DOHH2 (cell line): ENCODE data around the gene SP100.

Experiments used
- H3F3A ChIP-seq: fragments of 200-600 bp; sonication (generic), shearing (Covaris generic); 2 replicates; pipeline ENCODE4 v1.6.0; 2016; ENCODE audit warnings: antibody characterized with exemption, mild to moderate bottlenecking; ENCODE audit not compliant: control insufficient read depth, insufficient read depth
- H3K27ac ChIP-seq: fragments of 200-600 bp; sonication (generic); 2 replicates; pipeline ENCODE4 v1.5.1; 2014; ENCODE audit warnings: low read depth, mild to moderate bottlenecking, low read length, moderate library complexity
- H3K27me3 ChIP-seq: fragments of 200-600 bp; sonication (generic); 2 replicates; pipeline ENCODE4 v1.6.1; 2014; ENCODE audit warnings: mild to moderate bottlenecking, low read length, mixed read lengths; ENCODE audit not compliant: control insufficient read depth
- H3K36me3 ChIP-seq: fragments of 200-600 bp; sonication (generic); 2 replicates; pipeline ENCODE4 v1.6.1; 2014; ENCODE audit warnings: mild to moderate bottlenecking, low read length, moderate library complexity, mixed read lengths; ENCODE audit not compliant: control insufficient read depth
- H3K4me1 ChIP-seq: fragments of 200-600 bp; sonication (generic); 2 replicates; pipeline ENCODE4 v1.6.1; 2014; ENCODE audit warnings: mild to moderate bottlenecking, low read length, mixed read lengths; ENCODE audit not compliant: control insufficient read depth
- H3K4me2 ChIP-seq: fragments of 200-600 bp; sonication (generic); 2 replicates; pipeline ENCODE4 v1.6.0; 2014; ENCODE audit warnings: mild to moderate bottlenecking, low read length, moderate library complexity
- H3K4me3 ChIP-seq: fragments of 200-600 bp; sonication (generic); 2 replicates; pipeline ENCODE4 v1.5.1; 2014; ENCODE audit warnings: mild to moderate bottlenecking, low read length, mixed read lengths
- H3K79me2 ChIP-seq: fragments of 200-600 bp; sonication (generic); 2 replicates; pipeline ENCODE4 v1.6.1; 2014; ENCODE audit warnings: mild to moderate bottlenecking, low read length, mixed read lengths; ENCODE audit not compliant: control insufficient read depth
- H3K9me2 ChIP-seq: fragments of 200-600 bp; sonication (generic); replicated peaks from 2 replicates; pipeline ENCODE4 v1.6.1; 2014; ENCODE audit warnings: mild to moderate bottlenecking, low read length, mixed read lengths; ENCODE audit not compliant: control insufficient read depth
- H3K9me3 ChIP-seq: fragments of 200-600 bp; sonication (generic); 2 replicates; pipeline ENCODE4 v1.6.1; 2014; ENCODE audit warnings: antibody characterized with exemption, low read length, mixed read lengths; ENCODE audit not compliant: control insufficient read depth, insufficient read depth
- H4K20me1 ChIP-seq: fragments of 200-600 bp; sonication (generic); 2 replicates; pipeline ENCODE4 v1.6.0; 2014; ENCODE audit warnings: low read depth, mild to moderate bottlenecking, antibody characterized with exemption, low read length, moderate library complexity; ENCODE audit not compliant: control insufficient read depth, insufficient read depth
- CTCF ChIP-seq: fragments of 200-600 bp; sonication (generic); IDR thresholded peaks from one replicate; pipeline ENCODE4 v1.5.1; 2014; ENCODE audit warnings: antibody characterized with exemption, mild to moderate bottlenecking, low read depth, low read length; ENCODE audit not compliant: poor library complexity, severe bottlenecking
- EZH2phosphoT487 ChIP-seq: fragments of 200-600 bp; sonication (generic); IDR thresholded peaks from 2 replicates; pipeline ENCODE4 v1.6.1; 2017; ENCODE audit warnings: borderline replicate concordance, mild to moderate bottlenecking, antibody characterized with exemption, low read length, moderate library complexity, mixed read lengths

SP100 gene

GRCh38 chr2:230582851-230583283 is 166.9 kb downstream of the SP100 start:
- Histone ChIP-seq H3K27me3 (no peaks in the 10 kb centered on the region), H3K4me2 (peak overlapping the region; percentile 14), H3K4me1 (peaks cover 25% of the 10 kb centered on the region), H3K9me3 (peaks cover 4% of the 10 kb centered on the region; the same call in 1 of the 2 replicates), H3F3A (0 out of 2 replicates have a peak, but pooled peaks cover 6% of the 10 kb centered on the region), H3K36me3 (no peaks in the 10 kb centered on the region), H3K27ac (no peak overlapping the region), H3K79me2 (no peaks in the 10 kb centered on the region), H3K9me2 (no peaks in the 10 kb centered on the region), H4K20me1 (no peaks in the 10 kb centered on the region), H3K4me3 (0 out of 2 replicates have a peak overlapping the region, but pooled peaks have one; percentile 9)
- TF ChIP-seq CTCF (no peak), EZH2phosphoT487 (no peak)

DNA sequence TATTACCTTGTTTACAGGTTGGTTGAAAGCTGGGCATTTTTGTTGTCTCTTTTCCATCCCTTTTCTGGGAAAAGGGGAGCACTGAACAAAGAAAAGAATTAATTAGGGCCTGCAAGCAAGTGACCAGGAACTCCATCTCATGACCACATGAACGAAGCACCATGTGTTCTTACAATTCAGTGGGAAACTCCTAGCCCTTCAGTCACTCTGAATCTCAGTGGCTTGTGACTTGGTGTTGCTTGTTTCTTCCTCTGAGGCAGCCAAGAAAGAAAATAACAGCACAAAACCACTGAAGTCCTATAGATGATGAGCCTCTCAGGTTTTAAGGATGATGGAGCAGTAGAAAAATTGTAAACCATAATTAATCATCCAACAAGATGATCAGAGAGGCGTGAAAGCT is 167.6 kb downstream of the SP100 start:
- Histone ChIP-seq H3K27ac (no peak overlapping the region), H3K4me1 (peaks cover 19% of the 10 kb centered on the region)

DNA sequence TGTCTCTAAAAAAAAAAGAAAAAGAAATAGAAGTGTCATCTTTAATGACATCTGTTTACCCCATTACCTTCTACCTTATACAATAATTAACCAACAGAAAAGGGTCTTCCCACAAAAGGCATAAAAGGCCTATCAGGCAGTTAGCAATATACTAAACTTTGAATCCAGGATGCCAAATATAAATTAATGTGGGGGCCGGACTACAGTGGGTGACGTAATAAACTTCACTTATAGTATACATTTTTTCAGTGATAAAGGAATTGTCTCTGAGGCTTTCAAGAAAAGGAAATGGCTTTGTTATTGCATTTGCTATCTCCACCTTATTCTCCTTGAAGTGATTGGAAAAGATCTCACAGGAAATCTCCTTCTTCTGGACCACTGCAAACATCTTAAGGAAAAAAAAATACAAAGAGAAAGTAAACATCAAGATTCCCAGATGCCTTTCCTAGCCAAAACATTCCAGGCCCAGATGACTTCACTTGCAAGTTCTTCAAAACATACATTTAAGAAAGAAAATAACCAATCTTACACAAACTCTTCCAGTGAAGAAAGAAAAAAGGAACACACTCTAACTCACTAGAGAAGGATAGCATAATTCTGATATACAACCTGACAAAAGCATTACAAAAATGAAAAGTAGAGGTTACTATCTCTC is 170.5 kb downstream of the SP100 start:
- Histone ChIP-seq H3K4me3 (no peak overlapping the region), H3K36me3 (no peaks in the 10 kb centered on the region), H3K79me2 (no peaks in the 10 kb centered on the region), H3K4me1 (peaks cover 46% of the 10 kb centered on the region), H4K20me1 (no peaks in the 10 kb centered on the region), H3K9me3 (peaks cover 6% of the 10 kb centered on the region; the same call in 1 of the 2 replicates), H3K27me3 (no peaks in the 10 kb centered on the region), H3F3A (peaks cover 10% of the 10 kb centered on the region; the same call in 1 of the 2 replicates), H3K27ac (no peak overlapping the region), H3K9me2 (no peaks in the 10 kb centered on the region), H3K4me2 (no peak overlapping the region)
- TF ChIP-seq CTCF (no peak), EZH2phosphoT487 (no peak)

More for the DNA sequence above, 167.6 kb downstream of the SP100 start:
- no peak overlapping the region for H3K4me2 ChIP-seq
- TF ChIP-seq CTCF, result no peak
- TF ChIP-seq EZH2phosphoT487, result no peak
- no peaks in the 10 kb centered on the region for H4K20me1 ChIP-seq
- 0 out of 2 replicates have a peak, but pooled peaks cover 6% of the 10 kb centered on the region for H3F3A ChIP-seq
- peaks cover 4% of the 10 kb centered on the region; the same call in 1 of the 2 replicates for H3K9me3 ChIP-seq
- H3K9me2 ChIP-seq, result no peaks in the 10 kb centered on the region
- H3K79me2 ChIP-seq, result no peaks in the 10 kb centered on the region
- no peak overlapping the region for H3K4me3 ChIP-seq
- no peaks in the 10 kb centered on the region for H3K27me3 ChIP-seq
- H3K36me3 ChIP-seq, result no peaks in the 10 kb centered on the region
